ENCODE data around the gene DLX2.

Gene DLX2

DNA sequence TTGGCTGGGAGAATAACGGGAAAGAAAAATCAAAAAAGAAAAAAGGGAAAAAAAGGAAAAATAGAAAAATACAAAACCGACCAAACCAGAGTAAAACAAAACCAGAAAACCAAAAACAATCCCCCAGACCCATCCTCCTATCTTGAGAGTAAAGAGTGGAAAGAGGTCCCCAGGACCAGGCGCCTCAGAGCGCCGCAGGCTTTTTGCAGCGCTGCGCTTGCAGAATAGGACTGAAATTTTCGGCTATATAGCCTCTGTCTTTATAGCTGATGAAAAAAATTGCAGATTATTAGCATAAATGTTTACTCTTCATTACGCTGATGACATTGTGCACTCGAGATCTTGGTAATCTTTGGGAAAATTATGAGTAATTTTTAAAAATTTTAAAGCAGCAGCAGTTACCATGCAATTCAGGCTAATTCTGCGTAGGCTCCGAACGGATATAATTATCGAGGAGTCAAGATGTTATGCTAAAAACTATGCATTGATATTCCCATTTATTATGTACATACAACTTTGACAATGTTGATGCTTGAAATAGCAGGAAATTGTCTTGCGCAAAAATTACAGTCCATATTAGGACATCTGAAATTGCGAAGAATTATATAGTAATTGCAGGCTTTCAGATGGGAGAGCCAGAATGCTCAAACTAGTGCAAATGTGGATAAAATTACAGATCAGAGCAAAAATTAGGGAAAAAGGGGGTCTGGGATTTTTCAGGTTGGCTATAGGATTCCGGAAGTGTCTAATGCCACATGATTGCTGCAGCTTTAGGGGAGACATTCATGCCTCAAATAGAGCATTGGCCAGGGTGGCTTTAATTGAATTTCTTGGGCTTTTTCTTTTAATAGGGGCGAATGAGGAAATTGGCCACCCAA, 9.0 kb downstream of the DLX2 start:
- no peak for DNase-seq

GRCh38 chr2:172092716-172093415, 9.8 kb downstream of the DLX2 start:
- no peak for DNase-seq

GRCh38 chr2:172091761-172092566, 10.7 kb downstream of the DLX2 start:
- peak; percentile 88 for DNase-seq

GRCh38 chr2:172091000-172091641, 11.6 kb downstream of the DLX2 start:
- DNase-seq = no peak

DNA sequence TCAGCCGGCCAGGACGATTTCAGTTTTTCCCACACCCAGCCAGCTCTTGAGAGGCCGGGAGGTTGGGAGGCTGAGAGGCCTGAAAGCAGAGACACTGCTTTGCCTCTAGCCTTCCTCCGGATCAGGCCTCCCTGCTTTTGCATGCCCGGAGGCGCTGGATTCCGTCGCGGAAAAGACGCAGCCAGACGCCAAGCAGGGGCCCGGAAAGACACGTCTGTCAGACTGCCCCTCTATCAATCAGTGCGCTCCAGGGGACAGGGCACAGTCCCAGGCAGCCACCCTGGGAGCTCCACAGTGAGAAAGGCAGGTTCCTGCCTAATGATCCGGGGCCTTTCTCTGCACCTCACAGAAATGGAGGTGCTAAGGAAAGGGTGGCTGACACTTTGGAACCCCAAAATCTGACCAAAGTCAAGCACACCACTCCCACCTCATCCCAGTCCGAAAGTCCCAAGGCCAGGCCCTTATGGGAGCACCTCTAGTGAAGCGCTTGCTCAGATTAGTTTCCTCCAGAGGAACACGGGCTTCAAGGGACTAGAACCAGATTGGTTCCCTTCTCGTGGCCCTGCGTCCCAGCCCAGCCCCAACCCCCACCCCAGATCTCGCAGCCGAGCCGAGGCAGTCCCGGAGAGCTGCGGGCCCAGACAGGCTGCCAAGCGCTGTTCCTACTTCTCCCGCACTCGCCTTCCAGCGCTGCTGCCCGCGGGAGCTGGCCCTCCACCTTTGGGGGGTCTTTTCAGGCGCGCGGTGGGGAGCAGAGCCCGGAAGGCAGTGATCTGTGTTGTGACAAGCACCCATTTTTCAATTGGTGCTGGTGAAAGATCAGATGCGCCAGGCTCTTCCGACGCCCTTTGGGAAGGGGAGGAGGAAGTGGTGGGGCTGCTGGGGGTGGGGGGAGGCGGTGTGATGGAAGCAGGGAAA, 12.4 kb downstream of the DLX2 start:
- DNase-seq = no peak

DNA sequence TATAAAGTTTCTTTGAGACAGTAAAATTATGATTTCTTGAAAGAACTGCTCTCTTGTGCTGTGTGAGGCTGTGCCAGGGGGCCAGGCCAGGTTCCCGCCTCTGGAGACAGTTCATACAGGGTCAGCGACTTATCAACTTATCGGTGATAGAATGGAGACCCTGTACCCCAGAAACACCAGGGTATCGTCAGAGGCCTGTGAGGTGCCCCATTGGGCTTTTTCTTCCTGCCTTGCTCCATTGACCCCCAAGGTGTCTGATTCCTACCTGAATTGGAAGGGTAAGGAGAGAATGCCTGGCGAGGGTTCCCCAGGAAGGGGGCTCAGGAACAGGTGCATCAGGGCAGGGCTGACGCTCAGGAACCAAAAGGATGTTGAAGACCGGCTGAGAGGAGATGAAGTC, 13.1 kb downstream of the DLX2 start:
- no peak for DNase-seq

DNA sequence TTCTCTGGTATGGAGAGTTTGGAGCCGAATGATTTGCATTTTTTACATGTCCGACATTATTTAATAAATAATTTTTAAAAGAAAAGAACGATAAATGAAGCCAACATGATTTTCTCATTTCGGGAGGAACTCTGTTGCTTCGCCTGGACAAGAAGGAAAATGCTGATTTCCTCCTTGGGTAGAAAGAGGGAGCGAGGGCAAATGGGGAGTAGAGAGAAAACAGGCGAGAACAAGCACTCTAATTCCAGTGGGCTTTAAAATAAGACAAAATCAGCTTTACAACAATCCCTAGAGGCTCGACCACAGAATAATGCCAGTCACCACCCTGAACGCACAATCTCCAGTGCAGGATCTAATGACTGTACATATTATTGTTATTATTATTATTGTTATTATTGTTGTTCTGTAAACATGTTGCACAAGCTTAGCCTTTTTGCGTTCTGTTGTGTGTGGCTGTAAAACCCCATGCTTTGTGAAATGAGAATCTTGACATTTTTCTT, 13.6 kb downstream of the DLX2 start:
- DNase-seq = no peak

DNA sequence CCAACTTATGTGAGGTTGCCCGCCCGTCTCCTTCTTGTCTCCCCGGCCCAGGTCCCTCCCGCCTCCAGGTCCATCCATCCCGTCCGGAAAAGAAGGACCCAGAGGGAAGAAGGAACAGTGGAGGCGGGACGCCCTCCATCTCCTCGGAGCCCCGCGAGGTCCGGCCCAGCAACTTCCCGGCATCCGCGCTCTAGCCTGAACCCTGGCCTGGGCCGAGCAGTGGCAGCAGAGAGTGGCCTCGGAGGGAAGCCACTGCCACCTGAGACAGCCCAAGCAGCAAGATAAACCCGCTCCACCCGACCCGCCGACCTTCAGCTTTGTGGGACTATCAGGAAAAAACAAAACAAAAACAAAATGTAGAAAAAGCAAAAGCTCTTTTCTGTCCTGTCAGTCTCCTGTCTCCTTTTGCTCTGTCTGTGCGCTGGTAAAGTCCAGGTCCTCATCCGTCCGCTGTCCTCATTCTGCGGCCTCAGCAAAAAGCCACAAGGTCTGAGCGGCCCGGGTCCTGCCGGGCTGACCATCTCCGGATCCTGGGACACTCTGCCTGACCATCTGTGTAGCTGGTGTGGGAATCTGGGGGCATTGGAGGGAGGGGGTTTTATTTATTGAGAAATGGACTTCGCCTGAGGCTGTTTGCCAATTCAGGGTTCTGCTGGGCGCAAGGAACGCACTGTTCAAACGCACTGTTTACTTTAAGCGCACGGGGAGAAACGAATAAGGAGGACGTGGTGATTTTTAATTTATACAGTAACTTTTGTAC, 14.3 kb downstream of the DLX2 start:
- DNase-seq = no peak

DNA sequence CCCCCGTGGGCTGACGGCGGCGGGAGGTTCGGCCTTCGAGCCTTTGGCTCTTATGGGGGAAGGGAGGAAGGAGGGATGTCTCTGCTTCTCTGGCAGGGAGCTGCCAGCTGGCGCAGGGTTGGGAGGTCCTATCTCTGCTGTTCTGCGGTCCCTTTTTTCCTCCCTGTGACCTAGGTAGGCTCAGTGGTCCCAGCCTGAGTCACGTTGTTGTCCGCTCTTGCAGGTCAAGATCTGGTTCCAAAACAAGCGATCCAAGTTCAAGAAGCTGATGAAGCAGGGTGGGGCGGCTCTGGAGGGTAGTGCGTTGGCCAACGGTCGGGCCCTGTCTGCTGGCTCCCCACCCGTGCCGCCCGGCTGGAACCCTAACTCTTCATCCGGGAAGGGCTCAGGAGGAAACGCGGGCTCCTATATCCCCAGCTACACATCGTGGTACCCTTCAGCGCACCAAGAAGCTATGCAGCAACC, 14.9 kb downstream of the DLX2 start:
- DNase-seq = no peak

- no peak for DNase-seq
Measured at GRCh38 chr2:172087207-172087779, 15.4 kb downstream of the DLX2 start.

DNA sequence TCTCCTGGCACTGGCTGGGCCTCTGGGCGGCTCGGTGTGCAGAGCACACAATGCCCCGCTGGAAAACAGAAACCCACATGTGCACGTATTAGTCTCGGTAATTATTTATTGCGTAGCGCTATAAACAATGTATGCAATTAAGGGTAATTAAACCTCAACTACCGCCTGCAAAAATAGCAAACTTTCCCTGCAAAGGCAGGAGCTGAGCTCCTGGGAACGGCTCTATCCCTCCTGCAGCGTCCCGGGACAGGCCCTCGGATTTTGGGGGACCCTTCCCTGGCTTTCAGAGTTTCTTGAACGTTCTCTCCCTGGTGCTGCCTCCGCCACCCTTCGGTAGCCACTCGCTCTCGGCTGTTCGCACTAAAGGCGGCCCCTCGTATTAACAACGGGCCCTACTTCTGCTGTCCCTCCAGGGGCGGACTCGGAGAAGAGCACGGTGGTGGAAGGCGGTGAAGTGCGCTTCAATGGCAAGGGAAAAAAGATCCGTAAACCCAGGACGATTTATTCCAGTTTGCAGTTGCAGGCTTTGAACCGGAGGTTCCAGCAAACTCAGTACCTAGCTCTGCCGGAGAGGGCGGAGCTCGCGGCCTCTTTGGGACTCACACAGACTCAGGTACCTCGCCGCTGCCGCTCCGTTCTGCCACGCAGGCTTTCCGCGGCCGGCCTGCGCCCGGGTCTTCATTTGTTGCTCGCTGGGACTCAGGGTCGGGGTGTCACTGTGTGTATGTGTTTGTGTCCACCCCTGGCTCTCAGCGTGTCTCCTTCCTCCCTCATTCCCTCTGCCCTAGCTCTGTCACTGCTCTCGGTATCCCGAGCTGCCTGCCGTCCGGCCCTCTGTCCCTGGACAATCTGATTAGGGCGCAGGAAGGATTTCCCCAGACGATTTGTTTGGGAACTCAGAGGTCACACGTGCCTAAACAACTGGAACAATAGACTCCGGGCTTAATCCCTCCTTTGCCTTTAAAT, 16.2 kb downstream of the DLX2 start:
- no peak for DNase-seq

- no peak for DNase-seq
Measured at GRCh38 chr2:172085460-172086159, 17.1 kb downstream of the DLX2 start, which contains the start of gene DLX1. Gene DLX1 (plus strand): TSS chr2:172085507. CDS start chr2:172085678, 171 bp downstream.

GRCh38 chr2:172084645-172085459, 17.8 kb downstream of the DLX2 start:
- peak; percentile 96 for DNase-seq

- no peak for DNase-seq
Measured at GRCh38 chr2:172084395-172084644, 18.4 kb downstream of the DLX2 start.

DNA sequence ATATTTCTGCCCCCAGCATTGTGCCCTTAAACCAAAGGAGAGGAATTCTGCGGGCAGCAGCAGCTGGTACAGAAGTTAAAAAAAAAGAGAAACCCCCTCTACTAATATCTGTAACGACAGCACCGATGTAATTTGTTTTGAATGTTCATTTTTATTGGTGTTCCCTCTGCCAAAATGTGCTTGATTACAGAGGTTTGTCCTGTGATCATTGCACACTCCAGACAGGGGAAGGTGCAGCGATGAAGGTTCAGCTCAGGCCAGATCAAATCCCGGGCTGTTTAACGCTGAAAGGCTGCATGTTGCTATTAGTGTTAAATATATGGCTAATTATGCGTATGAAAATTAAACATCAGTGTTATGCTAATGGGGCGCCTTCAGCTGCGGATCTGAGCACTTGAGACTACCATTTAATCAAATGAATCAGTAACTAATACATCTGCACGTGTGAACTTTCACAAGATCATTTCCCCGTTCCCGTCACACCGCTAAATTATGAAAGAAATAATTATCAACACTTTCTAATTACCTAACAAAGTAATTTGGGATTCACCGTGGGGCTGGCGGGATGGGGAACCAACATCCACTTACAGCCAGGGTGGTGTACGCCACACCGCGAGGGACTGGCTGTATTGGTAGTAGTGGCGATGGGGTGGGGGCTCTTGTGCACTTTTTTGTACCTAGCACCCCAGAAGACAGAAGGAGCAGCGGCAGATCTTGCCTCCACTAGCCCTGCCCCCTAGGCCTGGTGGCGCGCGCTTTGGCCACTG, 18.9 kb downstream of the DLX2 start:
- no peak for DNase-seq

- DNase-seq = no peak
Measured at GRCh38 chr2:172082944-172083627, 19.6 kb downstream of the DLX2 start.

Data from NCI-H1436 (cell line).